ENCODE results near the gene TMEM63B. TPM values are rescaled to one million over a fixed set of nuclear protein-coding genes. Genes with fewer than 3 reads are reported as not detected.

The TMEM63B gene
- total and polyA plus RNA-seq, 11 donors, result 26.2 to 52.9 (median 41.2) TPM

DNA sequence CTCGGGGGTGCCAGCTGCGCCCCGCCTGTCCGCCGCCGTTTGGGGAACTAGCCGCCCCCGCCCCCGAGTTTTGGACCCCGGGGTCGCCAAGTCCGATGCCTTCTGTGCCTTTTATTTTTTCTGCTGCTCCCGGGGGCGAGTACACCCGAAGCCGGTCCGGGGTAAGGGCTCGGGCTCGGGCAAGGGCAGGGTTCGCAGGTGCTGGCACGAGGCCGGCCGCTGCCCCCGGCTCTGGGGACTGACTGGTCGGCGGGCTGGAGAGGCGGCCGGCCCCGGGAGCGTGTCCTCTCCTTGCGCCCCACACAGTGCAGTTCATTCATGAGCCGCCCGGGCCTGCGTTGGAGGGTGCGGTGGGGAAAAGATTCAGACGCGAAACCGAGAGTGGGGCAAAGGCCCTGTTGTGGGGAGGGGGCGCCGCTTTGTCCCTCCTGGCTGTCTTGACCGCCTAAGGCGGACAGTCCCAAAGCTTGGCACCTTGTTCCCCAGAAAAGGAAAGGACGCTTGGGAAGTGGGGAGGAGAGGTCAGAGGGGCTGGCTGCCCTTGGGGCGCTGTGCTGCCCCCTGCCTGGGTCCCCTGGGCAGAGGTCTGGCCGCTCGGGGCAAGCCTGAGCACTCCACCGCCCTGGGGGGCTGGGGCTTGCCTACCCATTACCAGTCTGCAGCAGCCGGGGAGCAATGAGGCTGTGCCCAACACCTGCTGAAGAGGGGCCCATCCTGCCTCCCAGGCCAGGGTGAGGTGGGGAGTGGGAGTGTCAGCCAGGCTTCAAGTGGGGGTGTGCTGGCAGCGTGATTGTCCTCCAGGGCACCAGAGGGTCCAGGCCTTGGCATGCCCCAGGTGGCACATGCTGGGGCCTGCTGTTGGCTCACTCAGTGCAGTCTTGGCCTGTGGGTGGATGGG is 915 bp downstream of the TMEM63B start:
- intact Hi-C loops (cut with DNase I), result no loop called here
- TF ChIP-seq POLR2A (IDR thresholded peaks at IDR 0.05), result no peak
- TF ChIP-seq CTCF (IDR thresholded peaks at IDR 0.05), result peak in 3 of 12 donors; percentile 15 to 30 (median 15)
- peak overlapping the region in 11 of 12 donors; percentile 67 to 98 (median 91) for H3K27ac ChIP-seq
- 3 to 7% (median 5%) methylated on average over 31 to 49 of the region's 49 CpGs for WGBS, 4 donors
- H3K9me3 ChIP-seq, result no peaks in the 10 kb centered on the region
- peaks cover 2 to 70% (median 41%) of the 10 kb centered on the region in 12 donors for H3K4me1 ChIP-seq
- H3K36me3 ChIP-seq, result peaks cover 0 to 6% (median 0%) of the 10 kb centered on the region in 9 donors
- peak in 3 of 4 donors; percentile 44 to 59 (median 51) for ATAC-seq
- peak overlapping the region; percentile 48 to 99 (median 96) for H3K4me3 ChIP-seq
- H3K27me3 ChIP-seq, result no peaks in the 10 kb centered on the region
- DNase-seq, result peak; percentile 38 to 72 (median 52)

- no peak for TF ChIP-seq POLR2A (IDR thresholded peaks at IDR 0.05)
- no peak for TF ChIP-seq CTCF (IDR thresholded peaks at IDR 0.05)
- peaks cover 0 to 66% (median 30%) of the 10 kb centered on the region in 12 donors for H3K4me1 ChIP-seq
- H3K4me3 ChIP-seq, result no peak overlapping the region
- intact Hi-C loops (cut with DNase I), result no loop called here
- WGBS, 4 donors, result 43 to 56% (median 54%) methylated on average over 2 of the region's 2 CpGs
- no peak for ATAC-seq
- peaks cover 0 to 6% (median 1%) of the 10 kb centered on the region in 9 donors for H3K36me3 ChIP-seq
- no peaks in the 10 kb centered on the region for H3K27me3 ChIP-seq
- DNase-seq, result peak in 1 of 5 donors; percentile 58
- no peaks in the 10 kb centered on the region for H3K9me3 ChIP-seq
- no peak overlapping the region for H3K27ac ChIP-seq
These were observed 2.5 kb downstream of the TMEM63B start for GRCh38 chr6:44129841-44130322.

DNA sequence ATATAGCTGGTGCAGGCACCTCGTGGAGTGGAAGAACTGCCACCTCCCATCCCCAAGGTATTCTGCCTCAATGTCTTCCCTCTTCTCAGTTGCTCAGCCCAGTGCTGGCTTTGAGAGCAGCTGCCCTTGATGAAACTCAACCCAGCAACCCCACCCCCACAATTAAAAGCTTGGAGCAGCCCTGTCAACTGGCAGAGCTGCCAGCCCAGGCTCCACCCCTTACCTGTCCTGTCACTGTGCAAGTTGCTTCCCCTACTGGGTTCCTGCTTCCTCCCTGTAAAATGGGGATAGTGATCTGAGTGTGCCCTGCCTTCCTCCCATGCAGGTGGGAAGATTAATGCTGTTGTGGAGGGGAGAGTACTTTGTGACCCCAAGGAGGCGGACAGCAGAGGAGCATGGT is 4.5 kb downstream of the TMEM63B start:
- intact Hi-C loops (cut with DNase I), result no loop called here
- TF ChIP-seq CTCF (IDR thresholded peaks at IDR 0.05), result no peak
- TF ChIP-seq POLR2A (IDR thresholded peaks at IDR 0.05), result no peak
- 85 to 93% (median 93%) methylated on average over 2 of the region's 2 CpGs for WGBS, 4 donors
- DNase-seq (no peak), ATAC-seq (no peak)
- Histone ChIP-seq H3K36me3 (peaks cover 0 to 26% (median 19%) of the 10 kb centered on the region in 9 donors), H3K4me1 (peaks cover 0 to 46% (median 14%) of the 10 kb centered on the region in 12 donors), H3K27me3 (no peaks in the 10 kb centered on the region), H3K4me3 (no peak overlapping the region), H3K9me3 (no peaks in the 10 kb centered on the region), H3K27ac (no peak overlapping the region)

GRCh38 chr6:44132476-44132875 is 5.1 kb downstream of the TMEM63B start:
- intact Hi-C loops (cut with DNase I), result no loop called here
- no peak overlapping the region for H3K4me3 ChIP-seq
- ATAC-seq, result no peak

More at GRCh38 chr6:44132476-44132875, 5.1 kb downstream of the TMEM63B start:
- Histone ChIP-seq H3K36me3 (peaks cover 0 to 32% (median 25%) of the 10 kb centered on the region in 9 donors), H3K9me3 (no peaks in the 10 kb centered on the region), H3K27me3 (no peaks in the 10 kb centered on the region), H3K27ac (peak overlapping the region in 5 of 12 donors; percentile 38 to 58 (median 45)), H3K4me1 (peaks cover 0 to 46% (median 14%) of the 10 kb centered on the region in 12 donors)
- no peak for DNase-seq
- TF ChIP-seq POLR2A (IDR thresholded peaks at IDR 0.05), result no peak
- no peak for TF ChIP-seq CTCF (IDR thresholded peaks at IDR 0.05)
- WGBS, 4 donors, result 83 to 90% (median 89%) methylated on average over 4 of the region's 4 CpGs

Data from heart left ventricle (tissue), 16 donors.